ENCODE results near the gene ATP8B4.
"Not testable (repeated sequence)": the region's sequence is repeated elsewhere in the genome, so short reads cannot be mapped to it uniquely, and the experiment has no call there.

The ATP8B4 gene

GRCh38 chr15:49991587-49991986, 127.4 kb downstream of the ATP8B4 start:
- no peak for DNase-seq

DNA sequence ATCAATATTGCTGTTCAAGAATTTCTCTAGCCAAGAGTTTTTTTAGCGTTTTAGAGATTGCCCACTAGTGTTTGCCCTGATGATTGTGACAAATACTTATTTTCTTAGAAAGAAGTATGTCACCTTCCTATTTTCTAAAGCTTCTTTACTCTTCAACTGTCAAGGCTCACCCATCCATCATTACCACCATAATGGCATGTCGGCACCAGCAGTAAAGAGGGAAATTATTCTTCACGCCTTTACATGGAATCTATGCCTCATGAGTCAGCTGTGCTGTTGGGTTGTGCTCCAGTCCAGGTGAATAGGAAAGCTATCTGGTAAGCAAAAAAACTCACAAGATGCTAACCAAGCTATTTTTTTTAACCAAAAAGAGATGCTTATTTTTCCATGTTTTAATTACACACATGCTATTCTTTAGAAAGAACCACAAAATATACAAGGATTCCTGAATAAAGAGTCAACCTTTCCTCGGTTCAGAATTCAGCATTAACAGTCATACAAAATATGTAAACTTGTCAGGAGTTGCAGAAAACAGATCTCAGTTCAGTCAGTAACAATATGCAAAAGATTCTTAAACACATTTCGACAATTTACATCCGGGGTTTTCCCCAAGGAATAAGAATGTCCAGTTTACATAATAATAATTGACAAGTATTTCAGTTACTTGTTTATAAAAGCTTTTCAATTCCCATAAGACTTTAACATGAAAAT, 128.0 kb downstream of the ATP8B4 start:
- DNase-seq, result no peak

DNA sequence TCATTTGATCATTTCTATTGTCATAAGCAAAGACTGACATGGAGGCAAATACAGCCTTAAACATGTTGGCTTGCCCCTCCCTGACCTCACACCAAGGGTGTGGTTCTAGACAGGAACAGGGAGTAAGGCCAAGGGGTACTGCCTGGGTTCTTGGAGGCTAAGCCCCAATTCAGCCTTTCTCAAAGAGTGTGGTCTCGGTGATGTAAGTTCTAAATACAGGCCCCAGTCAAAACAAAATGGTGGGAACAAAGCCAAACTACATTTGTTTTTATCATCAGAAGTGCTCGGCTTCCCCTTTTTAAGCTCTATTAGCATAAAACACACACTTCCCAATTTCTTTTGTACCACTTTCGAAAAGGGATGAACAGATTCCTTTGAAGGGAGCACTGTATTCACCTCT, 129.5 kb downstream of the ATP8B4 start:
- no peak for DNase-seq

- DNase-seq, result no peak
These were observed 130.3 kb downstream of the ATP8B4 start for GRCh38 chr15:49988766-49989165.

GRCh38 chr15:49987896-49988295, 131.1 kb downstream of the ATP8B4 start:
- no peak for DNase-seq

DNA sequence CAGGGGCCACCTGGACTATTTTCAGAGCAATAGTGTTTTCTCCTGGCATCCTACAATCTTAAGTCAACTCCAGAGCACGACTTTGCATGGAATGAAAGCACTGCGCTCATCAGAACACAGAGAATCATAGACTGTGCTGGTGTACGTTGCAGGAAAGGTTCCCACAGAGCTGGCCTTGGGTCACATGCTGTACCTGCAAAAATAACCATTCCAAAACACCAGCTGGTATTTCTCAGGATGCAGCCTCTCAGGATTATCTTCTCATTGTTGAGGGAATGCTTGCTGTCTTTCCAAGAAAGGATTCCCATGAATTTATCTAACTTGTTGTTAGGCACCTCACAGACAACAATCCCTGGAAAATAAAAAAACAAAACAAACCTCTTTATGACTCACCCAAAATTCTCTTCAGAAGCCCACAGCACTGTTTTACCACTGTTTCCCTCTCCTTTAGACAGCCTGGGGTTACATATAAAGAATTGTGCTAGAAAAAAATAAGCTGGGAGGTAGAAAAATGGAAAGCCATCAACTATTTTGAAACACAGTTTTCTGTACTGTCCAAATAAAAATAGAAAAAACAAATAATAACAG, 131.7 kb downstream of the ATP8B4 start:
- DNase-seq, result no peak

GRCh38 chr15:49986326-49986725, 132.7 kb downstream of the ATP8B4 start:
- DNase-seq, result no peak

DNA sequence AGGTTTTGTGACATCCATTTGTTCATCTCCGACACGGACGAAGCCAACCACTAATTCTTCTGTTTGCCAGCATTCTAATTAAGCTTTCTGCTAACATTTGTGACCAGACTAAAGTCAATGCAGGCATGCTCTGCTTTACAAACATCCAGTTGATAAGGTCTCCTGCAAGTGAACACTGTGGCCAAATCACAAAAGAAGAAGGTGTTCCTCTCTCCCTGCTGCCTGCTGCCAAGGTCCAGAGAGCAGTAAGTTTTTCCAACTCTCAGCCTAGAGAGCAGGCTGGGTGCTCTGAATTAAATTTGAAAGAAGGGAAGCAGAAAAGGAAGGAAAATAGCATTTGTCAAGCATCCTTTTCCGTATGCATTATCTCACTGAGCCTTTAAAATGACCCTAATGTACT, 133.6 kb downstream of the ATP8B4 start:
- no peak for DNase-seq

DNA sequence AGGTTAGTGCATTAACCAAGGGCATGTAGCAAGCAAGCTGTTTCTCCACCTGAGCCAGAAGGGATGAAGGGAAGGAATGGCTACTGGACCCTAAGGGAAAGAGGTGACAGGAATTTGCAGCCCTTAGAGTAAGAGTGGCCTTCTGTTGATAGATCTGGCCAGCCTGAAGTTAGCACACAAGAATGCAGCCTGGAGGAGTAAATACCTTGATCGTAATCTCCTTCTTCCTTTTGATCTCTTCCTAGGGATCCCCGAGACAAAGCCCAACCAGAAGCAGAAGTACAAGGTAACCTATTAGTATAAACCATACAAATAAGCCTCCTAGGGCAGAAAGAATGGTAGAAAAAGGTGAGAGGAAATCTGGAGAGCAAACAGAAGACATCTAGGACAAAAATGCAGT, 134.6 kb downstream of the ATP8B4 start:
- DNase-seq, result no peak

DNA sequence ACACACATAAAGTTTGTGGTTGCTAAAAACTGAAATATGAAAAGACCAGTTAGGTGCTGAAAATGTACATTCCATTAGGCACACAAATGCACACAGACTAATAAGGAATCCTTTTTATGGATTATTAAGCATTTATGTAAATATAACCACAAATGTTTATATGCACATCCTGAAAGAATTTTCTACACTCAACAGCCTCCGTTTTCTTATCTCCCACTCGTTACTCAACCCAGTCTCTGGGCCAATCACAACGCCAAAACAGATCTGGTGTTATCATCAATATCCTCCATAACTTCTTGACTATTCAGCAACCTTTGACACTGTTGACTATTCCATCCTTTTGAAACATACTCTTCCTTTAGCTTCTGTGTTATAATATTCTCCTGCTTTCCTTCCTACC, 136.4 kb downstream of the ATP8B4 start:
- DNase-seq, result no peak

DNA sequence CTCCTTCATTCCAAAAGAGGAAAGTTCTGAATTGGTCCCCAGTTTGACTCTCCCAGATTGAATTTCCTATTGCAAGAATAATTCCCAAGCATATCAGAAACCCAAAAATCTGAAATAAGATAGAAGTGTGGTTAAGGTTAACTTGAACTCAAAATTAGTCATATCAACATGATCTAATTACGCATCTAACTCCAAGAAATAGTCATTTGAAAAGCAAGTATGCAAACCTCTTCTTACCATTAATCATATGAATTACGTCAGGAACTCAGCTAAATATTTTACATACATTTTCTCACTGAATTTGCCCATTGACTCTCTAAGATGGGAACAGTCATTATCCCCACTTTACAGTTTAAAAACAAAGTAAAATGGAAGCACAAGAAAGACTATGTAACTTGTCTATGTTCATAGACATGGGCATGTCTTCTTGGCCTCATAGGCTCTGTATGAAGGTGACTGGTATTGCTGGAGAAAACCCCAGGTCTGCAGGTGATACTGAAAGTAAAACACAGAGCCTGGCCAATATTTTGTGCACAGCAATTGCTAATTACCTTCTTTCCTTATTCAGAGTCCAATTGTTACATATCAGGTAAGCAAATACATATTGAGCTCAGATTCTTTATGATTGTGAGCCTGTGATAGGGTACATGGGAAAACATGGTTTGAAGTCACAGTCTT, 139.2 kb downstream of the ATP8B4 start:
- DNase-seq, result no peak

DNA sequence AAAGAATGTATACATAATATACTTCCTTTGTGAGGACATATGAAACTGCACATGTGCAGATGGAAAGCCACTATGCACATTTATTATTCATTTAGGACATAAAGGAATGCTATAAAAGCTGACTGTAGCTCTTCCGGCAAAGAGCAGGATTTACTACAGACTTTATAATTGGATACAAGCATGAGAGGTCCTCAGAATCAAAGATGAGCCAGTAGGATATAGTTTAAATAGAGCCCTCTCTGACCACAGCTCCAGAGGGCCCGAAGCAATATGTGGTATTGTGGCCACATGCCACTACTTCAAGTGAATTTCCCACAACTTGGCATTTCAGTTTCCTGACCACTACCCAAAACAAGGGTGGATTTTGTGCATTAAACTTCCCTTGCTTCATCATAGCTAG, 140.9 kb downstream of the ATP8B4 start:
- DNase-seq, result no peak

DNA sequence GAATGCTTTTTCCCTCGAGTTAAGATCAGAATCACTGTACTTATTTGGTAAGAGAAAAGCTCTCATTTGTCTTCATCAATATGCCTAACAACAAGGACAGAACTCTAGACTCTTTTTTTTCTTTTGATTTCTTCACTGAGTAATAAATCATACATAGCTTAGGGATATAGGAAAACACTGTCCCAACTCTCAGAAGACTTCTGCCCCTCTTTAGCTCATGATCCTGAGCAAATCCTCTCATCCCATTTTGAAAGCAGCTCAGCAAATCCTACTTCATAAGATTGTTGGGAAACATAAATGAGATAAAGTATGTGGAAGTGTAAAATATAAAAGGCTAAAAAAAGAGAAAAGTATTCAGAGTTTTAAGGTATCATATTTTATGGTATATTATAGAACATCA, 141.7 kb downstream of the ATP8B4 start:
- DNase-seq, result no peak

DNA sequence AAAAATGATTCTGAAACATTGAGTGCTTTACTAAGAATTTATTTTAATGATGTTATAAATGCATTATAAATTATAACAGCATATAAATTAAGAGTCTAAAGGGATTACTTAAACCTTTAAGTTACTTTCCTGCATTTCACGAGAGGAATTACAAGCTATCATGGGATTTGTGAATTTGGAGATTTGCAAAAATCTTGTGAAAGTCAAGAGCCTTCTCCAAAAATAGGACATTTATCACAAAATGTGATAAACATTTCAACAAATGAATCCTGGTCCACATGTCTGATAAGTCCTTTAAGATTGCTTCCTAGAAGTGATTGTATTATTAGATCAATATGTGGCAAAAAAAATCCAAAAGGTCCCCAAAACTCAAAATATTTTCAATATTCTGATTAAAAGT, 154.5 kb downstream of the ATP8B4 start:
- DNase-seq, result no peak

DNA sequence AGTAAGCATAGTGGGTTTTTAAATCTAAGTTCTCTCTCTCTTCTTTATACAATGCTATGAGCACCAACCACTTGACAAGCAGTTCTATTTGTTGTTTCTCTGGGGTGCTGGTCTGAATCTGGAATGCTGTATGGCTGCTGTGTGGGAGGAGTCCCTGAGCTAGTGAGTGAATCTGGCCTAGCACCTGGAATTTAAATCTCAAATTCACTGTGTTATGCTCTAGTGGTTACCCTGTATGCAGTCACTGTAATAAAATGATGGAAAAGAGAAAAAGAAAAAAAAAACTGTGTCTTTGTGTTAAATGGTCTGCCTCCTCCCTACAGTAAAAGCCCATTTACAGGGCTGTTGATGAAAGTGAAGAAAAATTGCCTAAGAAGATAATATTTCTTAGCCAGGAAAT, 155.0 kb downstream of the ATP8B4 start:
- DNase-seq, result no peak

DNA sequence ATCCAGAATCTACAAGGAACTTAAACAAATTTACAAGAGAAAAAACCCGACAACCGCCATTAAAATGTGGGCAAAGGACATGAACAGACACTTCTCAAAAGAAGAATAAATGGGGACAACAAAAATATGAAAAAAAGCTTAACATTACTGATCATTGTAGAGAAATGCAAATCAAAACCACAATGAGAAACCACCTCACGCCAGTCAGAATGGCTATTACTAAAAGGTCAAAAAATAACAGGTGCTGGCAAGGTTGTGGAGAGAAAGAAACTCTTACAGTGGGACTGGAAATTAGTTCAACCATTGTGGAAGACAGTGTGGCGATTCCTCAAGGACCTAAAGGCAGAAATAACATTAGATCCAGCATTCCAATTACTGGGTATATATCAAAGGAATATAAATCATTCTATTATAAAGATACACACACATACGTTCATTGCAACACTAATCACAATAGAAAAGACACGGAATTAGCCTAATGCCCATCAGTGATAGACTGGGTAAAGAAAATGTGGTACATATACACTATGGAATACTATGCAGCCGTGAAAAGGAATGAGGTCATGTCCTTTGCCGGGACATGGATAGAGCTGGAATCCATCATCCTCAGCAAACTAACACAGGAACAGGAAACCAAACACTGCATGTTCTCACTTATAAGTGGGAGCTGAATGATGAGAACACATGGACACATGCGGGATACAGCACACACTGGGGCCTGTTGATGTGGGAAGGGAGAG, 155.8 kb downstream of the ATP8B4 start:
- not testable (repeated sequence) for DNase-seq

- DNase-seq, result no peak
These were observed 156.9 kb downstream of the ATP8B4 start for GRCh38 chr15:49962044-49962602.

DNA sequence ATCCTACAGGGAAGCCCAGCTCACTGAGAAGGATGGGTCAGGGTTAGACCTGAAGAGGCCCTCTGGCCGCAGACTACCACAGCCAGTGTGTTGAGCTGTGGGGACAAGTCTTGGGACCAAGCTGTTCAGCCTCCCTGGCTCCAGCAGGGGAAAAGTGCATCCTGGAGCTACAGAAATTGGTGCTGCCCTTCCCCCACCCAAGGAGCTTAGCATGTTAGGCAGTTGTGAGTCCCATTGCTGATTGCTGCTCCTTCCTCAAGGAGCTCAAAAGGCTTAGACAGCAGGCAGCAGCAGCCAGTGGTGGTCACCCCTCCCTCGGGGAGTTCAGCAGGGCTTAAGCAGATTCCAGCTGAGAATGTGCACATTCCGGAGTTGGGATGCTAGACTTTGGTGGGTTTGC, 165.6 kb downstream of the ATP8B4 start:
- no peak for DNase-seq

DNA sequence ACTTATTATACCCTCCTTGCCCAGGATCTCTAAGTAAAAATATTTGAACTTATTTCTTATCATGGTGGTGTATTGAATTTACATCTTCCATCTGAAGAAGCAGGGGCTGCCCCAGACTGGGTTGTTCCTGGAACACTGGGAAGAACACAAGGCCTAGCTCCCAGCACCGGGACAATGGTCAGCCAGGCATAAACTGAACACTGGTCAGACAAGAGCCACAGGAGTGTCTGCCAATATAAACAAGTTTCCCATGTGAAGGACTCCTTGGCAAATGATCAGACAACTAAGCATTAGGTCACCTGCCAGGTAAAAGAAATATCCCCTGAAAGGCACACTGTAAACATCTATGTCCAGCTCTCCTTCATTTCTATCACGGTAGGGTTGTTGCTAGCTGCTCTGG, 172.4 kb downstream of the ATP8B4 start:
- no peak for DNase-seq

DNA sequence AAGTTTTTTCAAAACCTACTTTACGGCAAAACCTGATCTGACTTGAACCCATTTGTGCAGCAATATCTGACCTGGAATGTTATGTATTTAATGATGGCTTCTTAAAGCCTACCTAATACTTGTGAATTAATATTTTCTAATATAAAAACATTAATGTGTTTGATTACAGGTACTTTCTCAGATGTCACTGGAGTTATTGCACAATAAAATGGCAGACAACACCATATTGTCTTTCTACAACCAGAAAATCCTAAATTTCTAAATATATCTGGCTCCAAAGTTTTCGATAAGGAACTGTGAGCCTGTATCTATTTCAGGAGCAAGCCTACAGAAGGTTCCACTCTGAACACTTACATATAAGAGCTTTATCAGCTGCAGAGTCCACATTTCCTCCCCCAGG, 184.5 kb downstream of the ATP8B4 start:
- no peak for DNase-seq

DNA sequence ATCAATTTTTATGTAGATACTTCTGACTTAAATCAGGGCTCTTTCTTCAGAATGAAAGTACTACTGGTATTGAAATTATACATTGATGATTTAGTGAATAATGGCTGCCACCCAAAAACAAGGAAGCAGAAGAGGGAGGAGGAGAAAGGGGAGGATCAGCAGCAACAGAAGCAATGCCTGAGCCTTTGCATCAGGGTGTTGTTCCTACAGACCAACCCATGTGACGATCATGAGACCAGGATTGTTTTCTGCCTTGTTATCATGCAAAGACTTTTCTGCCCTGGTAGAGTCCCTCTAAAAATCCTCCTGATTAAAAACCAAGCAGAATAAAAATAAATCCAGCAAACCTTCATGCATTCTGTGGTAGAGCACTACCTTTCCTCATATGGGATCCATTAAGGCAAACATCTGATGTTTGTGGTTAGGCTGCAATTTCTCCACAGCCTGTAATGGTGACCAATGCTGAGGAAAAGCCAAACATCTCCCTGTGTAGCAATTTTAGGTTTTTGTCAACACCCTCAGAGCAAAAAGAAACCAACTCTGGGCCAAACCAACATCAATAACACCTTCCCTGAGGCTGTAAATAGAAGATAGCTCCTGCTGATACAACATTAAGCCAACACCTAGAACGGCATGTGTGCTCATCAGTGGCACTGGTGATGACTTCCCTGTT, 191.7 kb downstream of the ATP8B4 start:
- no peak for DNase-seq

GRCh38 chr15:49926740-49927139, 192.3 kb downstream of the ATP8B4 start:
- no peak for DNase-seq

DNA sequence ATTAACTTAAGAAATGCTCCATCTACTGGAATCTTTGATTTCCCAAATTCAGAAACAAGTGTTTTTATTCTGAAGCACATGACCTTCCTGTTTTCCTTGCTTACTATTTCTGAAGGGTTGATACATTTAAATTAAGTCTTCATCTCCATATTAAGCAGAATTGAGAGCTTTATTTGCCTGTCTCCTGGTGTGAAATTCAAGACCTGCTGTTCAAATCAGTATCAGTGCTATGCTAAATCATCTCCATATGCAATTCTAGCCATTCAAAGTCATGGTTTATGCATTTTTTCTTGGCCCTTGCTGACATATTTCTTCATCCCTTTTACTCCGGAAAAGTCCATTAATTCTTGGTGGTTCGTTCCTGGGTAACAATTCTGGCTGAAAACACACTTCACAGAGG, 195.4 kb downstream of the ATP8B4 start:
- DNase-seq, result no peak
